Activated T-cell treated with anti-CD3 and anti-CD28 coated beads for 4 hours (primary cell): ENCODE data around the gene DDX39A.
"Not testable (repeated sequence)": the region's sequence is repeated elsewhere in the genome, so short reads cannot be mapped to it uniquely, and the experiment has no call there.

Experiments used
- DNase-seq: peaks from one replicate; pipeline ENCODE4 v3.0.0-alpha.2; 2020

DDX39A gene

DNA sequence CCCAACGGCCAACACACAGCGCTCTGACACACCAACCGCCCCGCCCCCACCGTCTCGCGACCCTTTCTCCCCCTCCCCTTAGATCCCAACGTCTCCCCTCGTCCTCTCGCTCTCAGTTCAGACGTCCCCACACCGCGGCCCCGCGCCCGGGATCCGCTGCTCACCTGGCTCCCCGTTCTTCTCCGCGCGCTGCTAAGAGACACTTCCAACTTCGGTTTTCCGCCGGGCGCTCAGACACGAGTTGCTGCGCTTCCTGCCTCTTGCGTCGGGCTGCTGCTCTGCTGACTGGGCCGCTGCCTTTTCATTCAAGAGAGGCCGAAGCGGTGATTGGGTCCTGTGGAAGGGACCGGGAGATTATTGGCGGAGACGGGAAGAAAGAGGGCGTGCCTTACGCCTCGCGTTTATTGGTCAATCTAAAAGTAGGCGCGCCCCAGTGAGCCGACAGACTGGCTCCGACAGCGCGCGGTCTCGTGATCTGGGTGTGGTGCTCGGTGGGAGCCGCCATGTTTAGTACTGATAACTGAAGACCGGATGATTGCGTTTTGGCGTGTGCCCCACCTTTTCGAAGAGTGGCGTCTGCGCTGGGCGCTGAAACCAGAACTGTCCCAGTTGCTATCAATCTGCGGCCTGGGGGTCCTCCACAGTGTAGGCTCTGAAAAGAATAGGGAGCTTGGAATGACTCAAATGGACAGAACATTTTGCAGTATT is at the start of gene DDX39A:
Gene DDX39A, minus strand, starts transcription at position 236 of the 708 bp plus-strand sequence. CDS start 6,121 bp downstream, outside the sequence.
- DNase-seq: peak; percentile 89

DNA sequence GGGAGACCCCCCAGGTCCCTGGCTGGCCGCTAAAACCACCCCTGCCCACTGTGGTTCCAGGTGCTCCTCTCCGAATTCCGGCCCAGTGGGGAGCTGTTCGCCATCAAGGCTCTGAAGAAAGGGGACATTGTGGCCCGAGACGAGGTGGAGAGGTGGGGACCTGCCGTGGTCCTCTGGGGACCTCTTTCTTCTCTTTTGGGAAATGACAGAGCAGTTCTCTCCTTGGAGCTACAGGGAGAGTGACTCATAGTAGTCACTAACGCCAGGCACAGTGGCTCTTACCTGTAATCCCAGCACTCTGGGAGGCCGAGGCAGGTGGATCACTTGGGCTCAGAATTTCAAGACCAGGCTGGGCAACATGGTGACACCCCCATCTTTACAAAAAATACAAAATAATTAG is 48.7 kb upstream of the DDX39A start:
- no peak for DNase-seq

DNA sequence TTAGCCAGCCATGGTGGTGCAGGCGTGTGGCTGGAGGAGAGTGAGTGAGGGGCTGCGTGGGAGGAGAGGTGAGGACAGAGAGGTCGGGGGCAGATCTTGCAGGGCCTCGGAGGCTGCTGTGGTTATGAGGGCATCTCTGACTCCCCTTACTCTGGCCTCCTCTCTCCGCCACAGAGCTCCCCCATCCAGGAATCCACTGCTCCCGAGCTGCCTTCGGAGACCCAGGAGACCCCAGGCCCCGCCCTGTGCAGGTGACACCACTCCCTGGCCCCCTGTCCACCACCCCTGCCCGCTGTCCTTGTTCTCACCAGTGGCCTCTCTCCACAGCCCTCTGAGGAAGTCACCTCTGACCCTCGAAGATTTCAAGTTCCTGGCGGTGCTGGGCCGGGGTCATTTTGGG is 48.2 kb upstream of the DDX39A start:
- no peak for DNase-seq

DNA sequence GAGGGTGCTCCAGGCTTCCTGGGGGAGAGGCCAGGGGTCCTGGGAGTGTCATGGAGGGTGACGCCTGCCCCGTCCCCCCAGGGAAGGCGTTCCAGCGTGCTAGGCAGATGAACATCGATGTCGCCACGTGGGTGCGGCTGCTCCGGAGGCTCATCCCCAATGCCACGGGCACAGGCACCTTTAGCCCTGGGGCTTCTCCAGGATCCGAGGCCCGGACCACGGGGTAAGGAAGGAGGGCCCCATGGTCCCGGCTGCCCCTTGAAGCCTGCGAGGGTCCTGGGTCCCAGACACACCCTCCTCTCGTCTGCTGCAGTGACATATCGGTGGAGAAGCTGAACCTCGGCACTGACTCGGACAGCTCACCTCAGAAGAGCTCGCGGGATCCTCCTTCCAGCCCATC is 44.6 kb upstream of the DDX39A start:
- DNase-seq: no peak

DNA sequence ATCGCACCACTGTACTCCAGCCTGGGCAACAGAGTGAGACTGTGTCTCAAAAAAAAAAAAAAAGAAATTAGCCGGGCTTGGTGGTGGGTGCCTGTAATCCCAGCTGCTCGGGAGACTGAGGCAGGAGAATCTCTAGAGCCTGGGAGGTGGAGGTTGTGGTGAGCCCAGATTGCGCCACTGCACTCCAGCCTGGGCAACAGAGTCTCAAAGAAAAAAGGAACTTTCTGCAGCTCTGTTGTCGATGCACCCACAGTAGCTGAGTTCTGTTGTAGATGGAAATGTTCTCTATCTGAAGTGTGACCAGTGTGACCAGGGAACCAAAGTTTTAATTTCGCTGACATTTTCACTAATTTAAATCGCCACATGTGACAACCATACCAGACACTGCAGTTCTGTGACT is 43.3 kb upstream of the DDX39A start:
- DNase-seq: not testable (repeated sequence)

DNA sequence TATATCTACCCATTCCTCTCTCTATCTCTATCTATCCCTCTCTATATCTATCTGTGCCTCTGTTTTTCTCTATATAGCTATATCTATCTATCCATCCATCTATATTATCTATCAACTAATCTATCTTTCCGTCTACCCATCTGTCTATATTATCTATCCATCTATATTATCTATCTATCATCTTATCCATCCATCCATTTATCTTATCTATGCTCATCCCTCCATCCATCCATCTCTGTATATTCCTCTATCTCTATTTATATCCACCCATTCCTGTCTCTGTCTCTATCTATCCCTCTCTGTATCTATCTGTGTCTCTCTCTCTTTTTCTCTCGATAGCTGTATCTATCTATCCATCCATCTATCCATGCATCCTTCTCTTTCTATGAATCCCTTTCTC is 41.8 kb upstream of the DDX39A start:
- DNase-seq: no peak

DNA sequence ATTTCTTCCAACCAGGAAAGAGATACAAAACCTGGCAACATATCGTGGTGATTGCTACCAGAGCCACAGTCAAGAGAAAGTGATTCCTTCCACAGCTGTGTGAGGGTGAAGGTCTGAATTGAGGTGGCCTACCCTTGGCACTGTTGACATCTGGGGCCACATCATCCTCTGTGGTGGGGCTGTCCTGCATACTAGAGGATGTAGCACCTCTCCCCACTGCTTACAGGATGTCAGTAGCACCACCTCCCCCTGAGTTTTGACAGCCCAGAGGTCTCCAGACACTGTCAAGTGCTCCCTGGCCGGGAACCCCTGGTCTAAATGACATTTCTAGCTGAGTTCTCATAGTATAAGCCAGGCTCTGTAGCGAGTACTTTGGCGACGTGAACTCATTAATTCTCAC is 40.6 kb upstream of the DDX39A start:
- DNase-seq: no peak

DNA sequence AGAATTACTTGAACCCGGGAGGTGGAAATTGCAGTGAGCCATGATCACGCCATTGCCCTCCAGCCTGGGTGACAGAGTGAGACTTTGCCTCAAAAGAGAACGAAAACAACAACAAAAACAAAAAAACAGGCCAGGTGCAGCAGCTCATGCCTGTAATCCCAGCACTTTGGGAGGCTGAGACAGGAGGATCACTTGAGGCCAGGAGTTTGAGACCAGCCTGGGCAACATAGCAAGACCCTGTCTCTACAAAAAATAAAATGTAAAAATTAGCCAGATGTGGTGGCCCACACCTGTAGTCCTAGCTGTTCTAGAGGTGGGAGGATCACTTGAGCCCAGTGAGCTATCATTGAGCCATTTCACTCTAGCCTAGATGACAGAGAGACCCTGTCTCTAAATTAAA is 33.2 kb upstream of the DDX39A start:
- DNase-seq: not testable (repeated sequence)

DNA sequence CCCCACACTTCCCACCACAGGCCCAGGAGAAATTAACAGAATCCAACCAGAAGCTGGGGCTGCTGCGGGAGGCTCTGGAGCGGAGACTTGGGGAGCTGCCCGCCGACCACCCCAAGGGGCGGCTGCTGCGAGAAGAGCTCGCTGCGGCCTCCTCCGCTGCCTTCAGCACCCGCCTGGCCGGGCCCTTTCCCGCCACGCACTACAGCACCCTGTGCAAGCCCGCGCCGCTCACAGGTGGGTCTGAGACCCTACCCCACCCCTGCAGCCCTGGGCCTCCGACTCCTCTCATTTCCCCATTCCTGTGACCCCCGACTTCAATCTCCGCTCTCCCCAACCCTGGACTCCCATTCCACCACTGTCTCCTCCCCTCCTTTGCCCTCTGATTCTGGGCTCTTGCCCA is 31.7 kb upstream of the DDX39A start:
- DNase-seq: no peak

DNA sequence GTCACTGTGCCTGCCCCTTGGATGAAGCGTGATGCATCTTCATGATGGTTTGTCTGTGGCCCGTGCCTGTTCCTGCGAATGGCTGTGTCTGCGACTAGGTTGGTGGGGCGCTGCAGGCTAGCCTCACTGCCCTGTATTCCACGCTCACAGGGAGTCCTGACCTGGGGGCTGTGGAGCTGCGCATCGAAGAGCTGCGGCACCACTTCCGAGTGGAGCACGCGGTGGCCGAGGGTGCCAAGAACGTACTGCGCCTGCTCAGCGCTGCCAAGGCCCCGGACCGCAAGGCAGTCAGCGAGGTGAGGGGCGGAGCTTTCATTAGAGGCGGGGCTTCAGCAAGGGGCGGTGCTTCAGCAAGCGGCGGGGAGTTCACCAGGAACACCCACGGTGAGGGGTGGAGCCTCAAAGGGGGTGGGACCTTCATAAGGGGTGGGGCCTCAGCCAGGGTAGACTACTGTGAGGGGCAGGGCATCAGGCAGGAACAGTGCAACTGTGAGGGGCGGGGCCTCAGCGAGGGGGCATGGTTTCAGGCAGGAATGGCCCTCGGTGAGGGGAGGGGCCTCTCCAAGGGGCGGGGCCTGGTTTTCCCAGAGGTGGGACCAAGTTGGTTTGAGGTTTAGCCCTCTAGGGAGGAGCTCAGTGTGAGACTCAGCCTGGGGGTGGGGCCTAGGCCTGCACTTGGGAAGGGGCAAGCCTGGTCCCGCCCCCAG is 31.2 kb upstream of the DDX39A start:
- DNase-seq: peak; percentile 42

DNA sequence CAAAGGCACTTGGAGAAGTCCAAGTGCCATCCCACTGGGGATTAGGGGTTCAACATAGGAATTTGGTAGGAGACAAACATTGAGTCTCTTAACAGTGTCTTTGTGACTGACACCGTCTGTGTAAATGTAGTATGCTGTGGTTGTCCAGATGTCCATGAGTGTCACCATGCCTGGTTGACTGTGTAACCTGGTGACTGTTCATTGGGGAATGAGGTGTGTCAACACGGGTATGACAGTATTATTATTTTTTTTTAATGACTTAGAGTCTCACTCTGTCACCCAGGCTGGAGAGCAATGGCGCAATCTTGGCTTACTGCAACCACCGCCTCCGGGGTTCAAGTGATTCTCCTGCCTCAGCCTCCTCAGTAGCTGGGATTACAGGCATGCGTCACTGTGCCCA is 30.2 kb upstream of the DDX39A start:
- DNase-seq: no peak

DNA sequence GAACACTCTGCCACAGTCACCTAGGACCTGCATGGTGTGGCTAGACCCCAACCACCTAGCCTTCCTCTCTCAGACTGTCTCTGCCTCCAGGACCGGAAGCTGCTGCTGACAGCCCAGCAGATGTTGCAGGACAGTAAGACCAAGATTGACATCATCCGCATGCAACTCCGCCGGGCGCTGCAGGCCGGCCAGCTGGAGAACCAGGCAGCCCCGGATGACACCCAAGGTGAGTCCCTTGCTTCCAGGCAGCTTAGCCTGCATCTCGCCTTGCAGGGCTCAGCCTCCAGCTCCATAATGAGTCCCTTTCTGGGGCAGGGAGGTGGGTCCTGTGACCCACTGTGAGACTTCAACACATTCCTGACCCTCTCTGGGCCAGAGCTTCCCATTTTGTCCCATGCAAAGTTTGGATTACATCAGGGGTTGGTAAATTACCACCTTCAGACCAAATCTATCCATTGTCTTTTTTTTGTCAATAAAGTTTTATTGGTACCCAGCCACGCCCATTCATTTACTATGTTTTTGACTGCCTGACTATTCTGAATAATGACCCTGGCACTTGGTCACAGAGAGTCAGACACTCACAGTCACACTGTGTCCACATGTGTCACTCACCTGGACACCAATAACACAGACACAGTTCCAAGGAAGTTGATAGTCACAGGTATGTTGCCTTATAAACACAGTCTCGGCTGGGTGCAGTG is 27.3 kb upstream of the DDX39A start:
- no peak for DNase-seq

DNA sequence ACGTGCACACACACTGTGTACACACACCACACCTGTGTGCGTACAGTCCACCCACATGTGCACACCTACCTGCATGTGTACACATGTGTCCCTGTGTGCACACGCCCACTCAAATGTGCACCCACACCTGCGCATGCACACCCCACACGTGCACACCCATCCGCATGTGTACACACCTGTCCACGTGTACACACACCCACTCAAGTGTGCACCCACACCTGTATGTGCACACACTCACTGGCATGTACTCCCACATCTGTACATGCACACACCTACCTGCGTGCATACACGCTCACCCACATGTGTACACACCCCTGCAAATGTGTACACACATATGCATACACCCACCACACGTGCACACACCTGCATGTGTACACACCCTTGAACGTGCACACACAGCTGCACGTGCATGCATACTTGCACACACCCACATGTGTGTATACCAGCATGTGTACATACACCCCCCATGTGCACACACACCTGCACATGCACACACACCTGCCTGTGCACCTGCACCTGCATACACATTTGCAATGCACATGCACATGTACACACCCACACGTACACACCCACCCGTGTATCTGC is 24.6 kb upstream of the DDX39A start:
- no peak for DNase-seq

DNA sequence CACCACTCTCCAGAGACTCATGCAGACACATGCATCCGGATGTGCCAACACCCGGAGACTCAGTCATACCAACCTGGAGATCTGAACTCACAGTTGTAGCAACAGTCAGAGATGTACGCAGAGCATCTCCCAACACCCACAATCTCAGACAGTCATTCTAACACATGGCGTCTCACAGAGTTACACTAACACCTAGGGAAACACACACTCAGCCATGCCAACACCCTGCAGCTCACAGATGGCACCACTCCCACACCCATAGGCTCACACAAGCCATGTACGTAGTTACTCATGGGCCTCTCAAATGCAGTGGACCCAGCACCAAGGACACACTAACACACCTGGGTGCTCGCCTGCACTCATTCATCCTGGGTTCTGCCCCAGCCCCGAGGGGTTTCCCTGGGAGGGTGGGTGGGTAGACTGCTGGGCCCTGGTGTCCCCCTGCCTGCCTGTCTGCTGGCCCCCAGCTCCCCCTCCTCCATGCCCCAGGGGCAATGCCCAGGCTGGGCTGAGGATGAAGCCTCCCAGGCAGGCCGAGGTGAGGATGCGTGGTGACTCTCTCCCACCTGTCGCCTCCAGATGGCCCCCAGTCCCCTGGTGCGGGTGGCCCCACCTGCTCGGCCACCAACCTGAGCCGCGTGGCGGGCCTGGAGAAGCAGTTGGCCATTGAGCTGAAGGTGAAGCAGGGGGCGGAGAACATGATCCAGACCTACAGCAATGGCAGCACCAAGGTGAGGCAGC is 23.9 kb upstream of the DDX39A start:
- no peak for DNase-seq

DNA sequence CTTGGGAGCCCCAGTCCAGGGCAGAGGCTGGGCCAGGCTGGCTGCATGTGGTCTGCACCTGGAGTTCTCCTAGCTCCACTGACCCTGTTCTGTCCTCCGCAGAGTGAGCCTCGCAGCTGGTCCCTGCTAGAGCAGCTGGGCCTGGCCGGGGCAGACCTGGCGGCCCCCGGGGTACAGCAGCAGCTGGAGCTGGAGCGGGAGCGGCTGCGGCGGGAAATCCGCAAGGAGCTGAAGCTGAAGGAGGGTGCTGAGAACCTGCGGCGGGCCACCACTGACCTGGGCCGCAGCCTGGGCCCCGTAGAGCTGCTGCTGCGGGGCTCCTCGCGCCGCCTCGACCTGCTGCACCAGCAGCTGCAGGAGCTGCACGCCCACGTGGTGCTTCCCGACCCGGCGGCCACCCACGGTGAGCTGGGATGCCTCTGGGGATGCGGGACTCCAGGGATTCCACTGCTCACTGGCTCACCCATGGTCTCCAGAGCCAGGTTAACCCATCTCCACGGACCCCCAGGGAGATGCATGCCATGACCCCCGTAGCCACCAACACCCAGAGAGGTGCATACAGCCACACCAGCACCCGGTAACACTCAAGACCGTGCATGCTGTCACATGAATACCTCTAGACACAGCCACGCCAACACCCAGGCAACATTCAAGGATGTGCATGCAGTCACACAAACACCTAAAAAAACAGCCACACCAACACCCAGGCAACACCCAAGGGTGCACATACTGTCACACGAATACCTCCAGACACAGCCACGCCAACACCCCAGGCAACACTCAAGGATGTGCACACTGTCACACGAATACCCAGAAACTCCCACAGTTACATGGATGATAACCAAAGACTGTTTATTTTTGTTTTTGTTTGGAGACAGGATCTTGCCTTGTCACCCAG is 22.1 kb upstream of the DDX39A start:
- DNase-seq: no peak

DNA sequence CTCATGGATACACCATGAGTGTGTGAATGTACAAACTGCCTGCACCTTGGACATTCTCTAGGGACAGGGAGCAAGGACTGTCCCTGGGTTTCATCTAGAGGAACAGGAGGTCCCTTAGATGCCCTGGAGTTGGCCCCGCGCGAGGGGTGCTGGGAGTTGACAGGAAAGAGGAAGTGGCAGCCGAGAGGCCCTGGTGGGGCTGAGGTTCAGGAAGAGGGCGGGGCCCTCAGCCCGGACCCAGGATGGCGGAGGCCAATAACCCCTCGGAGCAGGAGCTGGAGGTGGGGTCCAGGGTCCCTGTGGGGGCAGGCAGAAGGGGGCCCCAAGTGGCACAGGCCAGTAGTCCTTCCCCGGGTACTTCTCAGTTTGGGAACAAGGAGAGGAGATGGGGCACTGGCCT is 20.9 kb upstream of the DDX39A start:
- DNase-seq: peak; percentile 57

DNA sequence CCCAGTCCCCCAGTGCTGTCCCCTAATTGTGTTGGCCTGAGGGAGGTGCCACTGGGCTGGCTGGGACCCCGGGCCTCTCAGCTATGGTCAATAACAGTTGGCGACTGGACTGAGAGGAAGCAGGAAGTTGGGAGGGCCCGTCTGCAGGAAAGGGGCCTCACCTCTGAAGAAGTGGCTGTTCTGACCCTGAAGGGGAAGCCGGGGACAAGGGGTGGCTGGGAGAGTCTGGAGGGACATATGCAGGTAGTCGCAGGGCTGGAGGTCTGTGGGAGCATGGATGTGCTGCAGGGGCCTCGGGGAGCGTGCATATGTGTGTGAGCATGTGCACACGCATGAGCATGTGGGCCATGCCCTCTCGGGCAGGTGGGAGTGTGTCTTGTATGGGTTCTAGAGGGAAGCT is 19.9 kb upstream of the DDX39A start:
- DNase-seq: no peak

DNA sequence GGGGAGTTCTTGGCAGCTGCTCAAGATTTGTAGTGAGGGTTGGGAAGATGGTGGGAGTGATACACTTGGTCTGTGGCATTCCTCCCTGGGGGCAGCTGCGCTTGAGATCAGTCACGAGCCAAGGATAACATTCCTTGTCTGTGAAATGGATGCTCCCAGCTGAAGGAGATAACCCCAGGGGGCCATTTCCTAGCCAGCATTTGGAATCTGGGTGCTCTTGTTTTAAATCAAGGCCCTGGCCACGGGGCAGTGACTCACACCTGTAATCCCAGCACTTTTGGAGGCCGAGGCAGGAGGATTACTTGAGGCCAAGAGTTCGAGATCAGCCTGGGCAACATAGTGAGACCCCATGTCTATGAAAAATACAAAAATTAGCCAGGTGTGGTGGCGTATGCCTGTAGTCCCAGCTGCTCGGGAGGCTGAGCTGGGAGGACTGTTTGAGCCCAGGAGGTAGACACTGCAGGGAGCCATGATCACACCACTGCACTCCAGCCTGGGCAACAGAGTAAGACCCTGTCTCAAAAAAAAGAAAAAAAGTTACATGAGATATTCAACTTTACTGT is 18.5 kb upstream of the DDX39A start:
- no peak for DNase-seq

DNA sequence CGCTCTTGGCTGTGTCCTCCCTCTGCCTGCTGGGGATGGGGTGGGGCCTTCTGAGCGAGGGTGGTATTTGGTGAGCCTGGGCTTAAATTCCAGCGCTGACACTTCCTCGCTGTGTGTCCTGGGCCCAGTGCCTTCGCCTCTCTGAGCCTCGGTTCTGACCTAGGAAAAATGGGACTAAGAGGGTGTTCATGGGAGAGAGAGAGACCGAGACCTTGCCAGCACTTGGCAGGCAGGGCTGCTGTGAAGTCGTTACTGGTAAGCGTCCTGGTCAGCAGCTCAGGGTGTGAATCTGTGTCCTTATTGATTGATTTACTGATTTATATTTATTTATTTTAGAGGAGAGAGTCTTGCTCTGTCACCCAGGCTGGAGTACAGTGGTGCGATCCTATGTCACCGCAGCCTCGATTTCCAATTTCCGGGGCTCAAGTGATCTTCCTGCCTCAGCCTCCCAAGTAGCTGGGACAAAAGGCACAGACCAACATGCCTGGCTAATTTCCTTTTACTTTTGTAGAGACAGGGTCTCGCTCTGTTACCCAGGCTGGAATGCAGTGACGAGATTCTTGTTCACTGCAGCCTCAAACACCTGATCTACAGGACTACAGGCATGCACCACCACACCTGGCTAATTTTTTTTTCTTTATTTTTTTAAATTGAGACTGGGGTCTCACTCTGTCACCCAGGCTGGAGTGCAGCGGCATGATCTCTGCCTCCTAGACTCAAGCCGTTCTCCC is 16.3 kb upstream of the DDX39A start:
- no peak for DNase-seq

DNA sequence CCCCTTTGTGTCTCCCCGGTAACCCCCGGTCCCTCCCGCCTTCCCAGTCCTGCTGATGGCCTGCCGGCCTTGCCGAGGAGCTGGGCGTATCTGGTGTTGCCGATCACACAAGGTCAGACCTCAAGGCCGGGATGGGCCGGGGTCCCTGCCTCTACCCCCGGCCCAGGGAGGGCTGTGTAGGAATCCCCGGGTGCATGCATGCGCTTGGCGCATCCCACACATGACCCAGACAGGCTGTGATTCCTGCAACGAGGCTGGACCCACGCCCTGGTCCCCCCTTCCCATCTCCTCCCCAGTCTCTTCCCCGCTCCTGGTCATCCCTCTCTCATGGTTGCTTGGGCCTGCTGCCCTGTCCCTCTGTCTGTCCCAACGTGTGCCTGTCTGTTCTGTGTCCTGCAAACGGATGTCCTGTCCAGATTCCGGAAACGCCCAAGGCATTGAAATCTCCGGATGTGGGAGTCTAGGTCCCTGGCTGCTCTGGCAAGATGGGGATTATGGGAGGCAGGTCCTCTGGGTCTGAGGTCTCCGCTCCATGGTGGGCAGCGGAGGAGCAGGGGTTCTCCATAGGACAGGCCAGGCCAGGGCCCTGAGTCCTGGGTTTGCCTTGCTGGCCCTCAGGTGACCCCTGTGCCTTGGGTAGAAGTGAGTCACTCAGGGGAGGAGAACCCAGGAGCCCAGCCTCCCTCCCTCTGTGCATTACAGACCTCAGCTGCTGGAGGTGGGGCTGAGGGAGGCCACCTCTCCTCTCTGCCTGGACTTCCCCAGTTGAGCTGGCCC is 15.6 kb upstream of the DDX39A start:
- DNase-seq: no peak
